K562 (cell line): Measurements from ENCODE around the gene USP20. TPM values are rescaled to one million over a fixed set of nuclear protein-coding genes. Genes with fewer than 3 reads are reported as not detected.
A peak's percentile ranks its signal among the peaks of the same experiment; 100 is the strongest.

Source experiments
- ELF4 ChIP-seq: fragments of 450-650 bp; formaldehyde crosslinking; IDR thresholded peaks from 2 replicates; pipeline ENCODE4 v1.4.0; 2022; ENCODE audit warnings: missing genetic modification characterization
- ERF ChIP-seq: fragments of 450-650 bp; formaldehyde crosslinking; IDR thresholded peaks from 2 replicates; pipeline ENCODE4 v1.4.0; 2020; ENCODE audit warnings: mild to moderate bottlenecking, mixed read lengths
- HDGF ChIP-seq: fragments of 450-650 bp; IDR thresholded peaks from 2 replicates; pipeline ENCODE4 v1.6.1; 2016
- MTA2 ChIP-seq: fragments of 450-650 bp; IDR thresholded peaks from 2 replicates; pipeline ENCODE4 v1.6.1; 2016; ENCODE audit warnings: low read depth
- NCOA2 ChIP-seq, 2 experiments: fragments of 450-650 bp; IDR thresholded peaks; 2 replicates each; pipeline ENCODE4 v1.6.1; 2018; ENCODE audit warnings: mild to moderate bottlenecking in 2 of 2, moderate library complexity in 1 of 2; ENCODE audit not compliant: partially characterized antibody in 2 of 2
- NEUROD1 ChIP-seq: fragments of 150-350 bp; IDR thresholded peaks from 2 replicates; pipeline ENCODE4 v1.6.1; 2014; ENCODE audit warnings: borderline replicate concordance, low read length, low read depth; ENCODE audit not compliant: partially characterized antibody
- NFE2L1 ChIP-seq: fragments of 450-650 bp; IDR thresholded peaks from 2 replicates; pipeline ENCODE4 v1.6.1; 2016; ENCODE audit warnings: missing genetic modification characterization, low read depth, mild to moderate bottlenecking, missing compliant biosample characterization, moderate library complexity, borderline replicate concordance
- NR4A1 ChIP-seq, 2 experiments: fragments of 250-450 bp in 1 of 2; fragments of 450-650 bp in 1 of 2; sonication (Bioruptor Pico) in 1 of 2; IDR thresholded peaks; 2 replicates each; pipeline versions ENCODE4 v1.4.0 to v1.6.1; 2016 to 2020; ENCODE audit warnings: mild to moderate bottlenecking in 2 of 2, missing compliant biosample characterization in 1 of 2, missing genetic modification characterization in 1 of 2, moderate library complexity in 1 of 2
- WHSC1 ChIP-seq: IDR thresholded peaks from one replicate; pipeline ENCODE4 v1.6.1; 2012; ENCODE audit warnings: low read length, control low read depth, inconsistent platforms
- ZBTB17 ChIP-seq: fragments of 450-650 bp; formaldehyde crosslinking; IDR thresholded peaks from 2 replicates; pipeline ENCODE4 v1.4.0; 2020; ENCODE audit warnings: mild to moderate bottlenecking
- ZNF707 ChIP-seq: fragments of 250-450 bp; sonication (Bioruptor Pico); conservative IDR thresholded peaks from 2 replicates; pipeline ENCODE4 v1.8.0; 2022; ENCODE audit warnings: inconsistent platforms, mild to moderate bottlenecking, moderate library complexity
- polyA plus RNA-seq, 8 experiments: library from polyadenylated mRNA; depleted of rRNA in 4 of 8; stranded (reverse) in 5 of 8; unstranded in 3 of 8; fragments of >200 nt; fragmentation: Nextera tagmentation in 2 of 8; fragmentation: Illumina TruSeq in 1 of 8; extraction: Ambion mirVana in 2 of 8; extraction: Trizol in 1 of 8; gene quantifications; 2 replicates each; pipeline versions ENCODE4 v1.2.1 to v1.2.3, GENCODE V29; 2011 to 2014; ENCODE audit warnings: inconsistent platforms in 1 of 8, missing spikeins in 1 of 8
- total RNA-seq, 7 experiments: library from RNA; depleted of rRNA in 6 of 7; stranded (reverse); fragments of >200 nt in 6 of 7; fragmentation: Illumina TruSeq in 2 of 7; extraction: Trizol in 2 of 7; gene quantifications; 2 replicates each; pipeline versions ENCODE4 v1.2.1 to v1.2.3, GENCODE V29; 2011 to 2021; ENCODE audit warnings: low replicate concordance in 1 of 7
- TF ChIP-seq, protein P1 (sequence below): fragments of 450-650 bp; formaldehyde crosslinking; IDR thresholded peaks from 2 replicates; pipeline ENCODE4 v1.4.0; 2022; ENCODE audit warnings: missing genetic modification characterization
- TF ChIP-seq, protein P2 (sequence below), 2 experiments: fragments of 450-650 bp; formaldehyde crosslinking in 1 of 2; IDR thresholded peaks; 2 replicates each; pipeline versions ENCODE4 v1.4.0 to v1.6.1; 2014 to 2020; ENCODE audit warnings: mild to moderate bottlenecking in 2 of 2, borderline replicate concordance in 1 of 2, low read depth in 1 of 2
- TF ChIP-seq, protein P3 (sequence below), 3 experiments: IDR thresholded peaks in 2 of 3; conservative IDR thresholded peaks in 1 of 3; 2 replicates each; pipeline ENCODE4 v1.5.1; 2011 to 2012; ENCODE audit warnings: low read length in 3 of 3, mild to moderate bottlenecking in 3 of 3, control low read depth in 2 of 3, improper control_type of control experiment in 1 of 3, inconsistent platforms in 1 of 3, low read depth in 1 of 3, mixed read lengths in 1 of 3, moderate library complexity in 1 of 3; ENCODE audit not compliant: insufficient read depth in 2 of 3

Gene USP20
- total and polyA plus RNA-seq, 9 of the 15 experiments (the other 6 are each of a cell fraction or from before 2014, with no cell fraction given) = 1.9 to 136 (median 49.1) TPM

DNA sequence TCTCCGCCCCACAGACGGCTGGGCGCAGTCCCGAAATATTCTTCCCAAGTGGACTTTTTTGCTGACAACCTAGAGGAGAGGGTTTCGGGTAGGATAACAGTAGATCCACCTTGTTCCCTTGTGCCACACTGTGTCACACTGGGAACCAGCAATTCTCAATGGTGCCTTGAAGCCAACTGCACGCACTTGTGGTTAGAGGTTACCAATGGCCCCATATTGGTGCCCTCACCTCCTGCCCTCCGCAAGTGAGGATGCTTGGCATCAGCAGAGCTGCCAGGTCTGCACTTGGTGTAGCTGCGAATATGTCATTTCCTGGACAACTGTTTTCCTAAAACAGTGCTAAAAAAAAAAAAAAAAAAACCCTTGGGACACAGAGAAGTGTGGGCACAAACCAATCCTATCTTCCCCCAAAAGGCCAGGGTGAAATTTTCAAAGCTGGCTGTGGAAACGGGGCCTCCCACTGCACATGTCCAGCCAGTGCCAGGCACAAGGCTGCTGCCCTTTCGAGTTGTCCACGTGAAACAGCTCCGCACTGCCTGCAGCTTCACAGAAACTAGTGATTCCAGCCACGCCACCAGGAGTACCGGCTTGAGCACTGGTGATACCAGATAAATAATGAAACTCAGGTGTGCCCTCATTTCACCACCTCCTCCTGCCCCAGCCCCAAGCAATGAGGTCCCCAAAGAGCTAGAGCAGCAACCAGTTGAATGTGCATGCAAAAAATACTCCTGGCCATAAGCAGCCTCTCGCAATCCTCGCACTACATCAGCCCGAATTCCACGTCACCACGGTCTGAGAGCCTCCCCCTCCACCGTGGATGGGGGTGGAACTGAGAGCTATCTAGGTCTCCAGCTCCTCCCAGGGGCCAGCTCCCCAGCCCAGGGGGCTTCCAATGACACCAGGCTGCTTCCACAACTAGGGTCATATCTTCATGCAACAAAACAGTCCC, 51.2 kb downstream of the USP20 start (continued):
- TF ChIP-seq, protein P1, sequence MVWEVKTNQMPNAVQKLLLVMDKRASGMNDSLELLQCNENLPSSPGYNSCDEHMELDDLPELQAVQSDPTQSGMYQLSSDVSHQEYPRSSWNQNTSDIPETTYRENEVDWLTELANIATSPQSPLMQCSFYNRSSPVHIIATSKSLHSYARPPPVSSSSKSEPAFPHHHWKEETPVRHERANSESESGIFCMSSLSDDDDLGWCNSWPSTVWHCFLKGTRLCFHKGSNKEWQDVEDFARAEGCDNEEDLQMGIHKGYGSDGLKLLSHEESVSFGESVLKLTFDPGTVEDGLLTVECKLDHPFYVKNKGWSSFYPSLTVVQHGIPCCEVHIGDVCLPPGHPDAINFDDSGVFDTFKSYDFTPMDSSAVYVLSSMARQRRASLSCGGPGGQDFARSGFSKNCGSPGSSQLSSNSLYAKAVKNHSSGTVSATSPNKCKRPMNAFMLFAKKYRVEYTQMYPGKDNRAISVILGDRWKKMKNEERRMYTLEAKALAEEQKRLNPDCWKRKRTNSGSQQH = peak; percentile 46; the same call in 1 of the 2 replicates
- TF ChIP-seq NR4A1 (CRISPR knock-in tag; IDR thresholded peaks at IDR 0.05) (peak; percentile 85; the same call in 1 of the 2 replicates), NR4A1 (tag; IDR thresholded peaks at IDR 0.05) (no peak), ERF (CRISPR knock-in tag) (peak; percentile 86; the same call in 1 of the 2 replicates), WHSC1 (no peak), NFE2L1 (tag) (no peak), ZBTB17 (CRISPR knock-in tag) (no peak), ZNF707 (CRISPR knock-in tag) (peak; percentile 33; the same call in 1 of the 2 replicates), ELF4 (CRISPR knock-in tag) (no peak), HDGF (no peak), NEUROD1 (peak; percentile 44), MTA2 (no peak), NCOA2 (IDR thresholded peaks at IDR 0.05; ENCODE audit: partially characterized antibody in 2 of 2) (no peak)
- TF ChIP-seq, protein P2, sequence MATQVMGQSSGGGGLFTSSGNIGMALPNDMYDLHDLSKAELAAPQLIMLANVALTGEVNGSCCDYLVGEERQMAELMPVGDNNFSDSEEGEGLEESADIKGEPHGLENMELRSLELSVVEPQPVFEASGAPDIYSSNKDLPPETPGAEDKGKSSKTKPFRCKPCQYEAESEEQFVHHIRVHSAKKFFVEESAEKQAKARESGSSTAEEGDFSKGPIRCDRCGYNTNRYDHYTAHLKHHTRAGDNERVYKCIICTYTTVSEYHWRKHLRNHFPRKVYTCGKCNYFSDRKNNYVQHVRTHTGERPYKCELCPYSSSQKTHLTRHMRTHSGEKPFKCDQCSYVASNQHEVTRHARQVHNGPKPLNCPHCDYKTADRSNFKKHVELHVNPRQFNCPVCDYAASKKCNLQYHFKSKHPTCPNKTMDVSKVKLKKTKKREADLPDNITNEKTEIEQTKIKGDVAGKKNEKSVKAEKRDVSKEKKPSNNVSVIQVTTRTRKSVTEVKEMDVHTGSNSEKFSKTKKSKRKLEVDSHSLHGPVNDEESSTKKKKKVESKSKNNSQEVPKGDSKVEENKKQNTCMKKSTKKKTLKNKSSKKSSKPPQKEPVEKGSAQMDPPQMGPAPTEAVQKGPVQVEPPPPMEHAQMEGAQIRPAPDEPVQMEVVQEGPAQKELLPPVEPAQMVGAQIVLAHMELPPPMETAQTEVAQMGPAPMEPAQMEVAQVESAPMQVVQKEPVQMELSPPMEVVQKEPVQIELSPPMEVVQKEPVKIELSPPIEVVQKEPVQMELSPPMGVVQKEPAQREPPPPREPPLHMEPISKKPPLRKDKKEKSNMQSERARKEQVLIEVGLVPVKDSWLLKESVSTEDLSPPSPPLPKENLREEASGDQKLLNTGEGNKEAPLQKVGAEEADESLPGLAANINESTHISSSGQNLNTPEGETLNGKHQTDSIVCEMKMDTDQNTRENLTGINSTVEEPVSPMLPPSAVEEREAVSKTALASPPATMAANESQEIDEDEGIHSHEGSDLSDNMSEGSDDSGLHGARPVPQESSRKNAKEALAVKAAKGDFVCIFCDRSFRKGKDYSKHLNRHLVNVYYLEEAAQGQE (IDR thresholded peaks at IDR 0.05; ENCODE audit: borderline replicate concordance) = no peak
- TF ChIP-seq, protein P2 (CRISPR knock-in tag; IDR thresholded peaks at IDR 0.05; ENCODE audit: low read depth) = 0 out of 2 replicates have a peak, but pooled peaks have one; percentile 26
- TF ChIP-seq, protein P3, sequence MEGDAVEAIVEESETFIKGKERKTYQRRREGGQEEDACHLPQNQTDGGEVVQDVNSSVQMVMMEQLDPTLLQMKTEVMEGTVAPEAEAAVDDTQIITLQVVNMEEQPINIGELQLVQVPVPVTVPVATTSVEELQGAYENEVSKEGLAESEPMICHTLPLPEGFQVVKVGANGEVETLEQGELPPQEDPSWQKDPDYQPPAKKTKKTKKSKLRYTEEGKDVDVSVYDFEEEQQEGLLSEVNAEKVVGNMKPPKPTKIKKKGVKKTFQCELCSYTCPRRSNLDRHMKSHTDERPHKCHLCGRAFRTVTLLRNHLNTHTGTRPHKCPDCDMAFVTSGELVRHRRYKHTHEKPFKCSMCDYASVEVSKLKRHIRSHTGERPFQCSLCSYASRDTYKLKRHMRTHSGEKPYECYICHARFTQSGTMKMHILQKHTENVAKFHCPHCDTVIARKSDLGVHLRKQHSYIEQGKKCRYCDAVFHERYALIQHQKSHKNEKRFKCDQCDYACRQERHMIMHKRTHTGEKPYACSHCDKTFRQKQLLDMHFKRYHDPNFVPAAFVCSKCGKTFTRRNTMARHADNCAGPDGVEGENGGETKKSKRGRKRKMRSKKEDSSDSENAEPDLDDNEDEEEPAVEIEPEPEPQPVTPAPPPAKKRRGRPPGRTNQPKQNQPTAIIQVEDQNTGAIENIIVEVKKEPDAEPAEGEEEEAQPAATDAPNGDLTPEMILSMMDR (IDR thresholded peaks at IDR 0.05 in 2 of 3, conservative IDR thresholded peaks at IDR 0.05 in 1 of 3; ENCODE audit: insufficient read depth in 2 of 3, low read depth in 1 of 3, low read length in 3 of 3) = peak in 1 of 3 experiments; percentile 24; a peak in 2 of 6 replicates
